COLO668 (cell line): ENCODE measurements around the gene EPN2.

Source experiments
- DNase-seq: peaks from one replicate; lab custom pipeline; 2025; ENCODE audit not compliant: unreplicated experiment; lab: John Stamatoyannopoulos, UW

Gene EPN2

GRCh38 chr17:19309701-19310100 is 72.5 kb downstream of the EPN2 start:
- no peak for DNase-seq

GRCh38 chr17:19310151-19310550 is 73.0 kb downstream of the EPN2 start:
- DNase-seq, result no peak

- DNase-seq, result no peak
These were observed 73.8 kb downstream of the EPN2 start for GRCh38 chr17:19311016-19311415.

- no peak for DNase-seq
These were observed 74.5 kb downstream of the EPN2 start for GRCh38 chr17:19311421-19312215.

GRCh38 chr17:19312406-19312805 is 75.2 kb downstream of the EPN2 start:
- no peak for DNase-seq

GRCh38 chr17:19313066-19313745 is 76.0 kb downstream of the EPN2 start:
- DNase-seq, result no peak

GRCh38 chr17:19313746-19314651 is 76.8 kb downstream of the EPN2 start:
- no peak for DNase-seq

GRCh38 chr17:19315104-19315503 is 77.9 kb downstream of the EPN2 start:
- DNase-seq, result no peak

- DNase-seq, result no peak
These were observed 79.7 kb downstream of the EPN2 start for GRCh38 chr17:19316761-19317358.

- no peak for DNase-seq
These were observed 80.4 kb downstream of the EPN2 start for GRCh38 chr17:19317359-19318095.

GRCh38 chr17:19318611-19319010 is 81.4 kb downstream of the EPN2 start:
- no peak for DNase-seq

GRCh38 chr17:19319771-19320505 is 82.8 kb downstream of the EPN2 start:
- DNase-seq, result no peak

- no peak for DNase-seq
These were observed 83.7 kb downstream of the EPN2 start for GRCh38 chr17:19320876-19321275.

GRCh38 chr17:19321481-19322128 is 84.4 kb downstream of the EPN2 start:
- DNase-seq, result no peak

GRCh38 chr17:19322129-19322505 is 85.0 kb downstream of the EPN2 start:
- no peak for DNase-seq

GRCh38 chr17:19322861-19323260 is 85.7 kb downstream of the EPN2 start:
- no peak for DNase-seq

GRCh38 chr17:19325542-19325941 is 88.4 kb downstream of the EPN2 start:
- no peak for DNase-seq

GRCh38 chr17:19327031-19327783 is 90.0 kb downstream of the EPN2 start:
- DNase-seq, result no peak
